Pancreas (tissue), 10 donors: ENCODE data around the gene CSNK1G1. TPM values are rescaled to one million over a fixed set of nuclear protein-coding genes. Genes with fewer than 3 reads are reported as not detected.

ENCODE experiments used
- ATAC-seq, 4 donors: fragments of 200-7000 bp; cut with Tn5 transposase; one replicate each; pipeline versions ENCODE4 v1.8.0 to v1.9.1; 2020; ENCODE audit warnings: mild to moderate bottlenecking in 4 of 4, moderate library complexity in 4 of 4
- DNase-seq, 6 donors: peaks; one replicate each; pipeline ENCODE4 v3.0.0-alpha.2; 2020
- FAIRE-seq: peaks from 2 replicates; lab custom pipeline; 2012; peaks lifted over from hg19 to GRCh38; lab: Jason Lieb, UNC
- H3K27ac ChIP-seq, 4 donors: fragments of 200-600 bp; sonication (generic); 1 replicate in 3 of 4; 2 replicates in 1 of 4; pipeline versions ENCODE4 v1.5.0 to v1.8.0; 2020
- H3K27me3 ChIP-seq, 4 donors: fragments of 200-600 bp; one replicate each; pipeline ENCODE4 v1.8.0; 2021
- H3K36me3 ChIP-seq, 3 donors: fragments of 200-600 bp; sonication (generic) in 1 of 3; one replicate each; pipeline versions ENCODE4 v1.5.0 to v1.8.0; 2020 to 2021
- H3K4me1 ChIP-seq, 3 donors: fragments of 200-600 bp; one replicate each; pipeline ENCODE4 v1.8.0; 2021
- H3K4me3 ChIP-seq, 4 donors: fragments of 200-600 bp; sonication (generic) in 2 of 4; one replicate each; pipeline versions ENCODE4 v1.5.0 to v1.8.0; 2020 to 2021
- H3K9me3 ChIP-seq, 4 donors: fragments of 200-600 bp; one replicate each; pipeline ENCODE4 v1.8.0; 2021
- WGBS, 2 donors: extraction: QIAGEN DNeasy Blood & Tissue Kit; methylation state at CpG; one replicate each; pipeline ENCODE4 v1.1.7; 2013; 5-methylcytosine and 5-hydroxymethylcytosine counted together
- intact Hi-C, 3 donors: fragments of 100-400 bp; cut with DNase I; formaldehyde crosslinking; loops; one replicate each; pipeline versions ENCODE4 v1.11.1 to v1.14.2; 2022
- polyA plus RNA-seq, 2 donors: library from polyadenylated mRNA; stranded (reverse); fragments of 200-250 nt; gene quantifications; one replicate each; pipeline ENCODE4 v1.2.3, GENCODE V29; 2013
- total RNA-seq, 6 donors: library from RNA; stranded (reverse); fragmentation: NEBNext Ultra II Directional in 4 of 6; extraction: Animal tissue kit (Norgen Biotek cat#: 25700) in 4 of 6; gene quantifications; one replicate each; pipeline versions ENCODE4 v1.2.1 to v1.2.4, GENCODE V29; 2021 to 2023
- TF ChIP-seq, protein P1 (sequence below), 4 donors: fragments of 200-600 bp; sonication (generic) in 3 of 4; IDR thresholded peaks; one replicate each; pipeline versions ENCODE4 v1.5.0 to v1.8.0; 2021; ENCODE audit warnings: antibody characterized with exemption in 4 of 4
- donor health status: healthy with polysubstance abuse.
- donor health status: DM: no; HTN: no; CAD: no; lungs with moderate emphysema.
- donor health status: DM: no; HTN: no; CAD: no.
- donor health status: control.
- donor health status: control.
- donor health status: Bipolar disorder and iron deficiency.
- donor health status: DM: yes; HTN: yes; CAD: no.
- donor health status: DM: no; HTN: no; CAD: no.
- donor health status: DM: no; HTN: no; CAD: no.
- donor health status: DM: yes; HTN: yes; CAD: no.

Gene CSNK1G1
- total and polyA plus RNA-seq, 8 donors: 2.4 to 12.1 (median 7.0) TPM

DNA sequence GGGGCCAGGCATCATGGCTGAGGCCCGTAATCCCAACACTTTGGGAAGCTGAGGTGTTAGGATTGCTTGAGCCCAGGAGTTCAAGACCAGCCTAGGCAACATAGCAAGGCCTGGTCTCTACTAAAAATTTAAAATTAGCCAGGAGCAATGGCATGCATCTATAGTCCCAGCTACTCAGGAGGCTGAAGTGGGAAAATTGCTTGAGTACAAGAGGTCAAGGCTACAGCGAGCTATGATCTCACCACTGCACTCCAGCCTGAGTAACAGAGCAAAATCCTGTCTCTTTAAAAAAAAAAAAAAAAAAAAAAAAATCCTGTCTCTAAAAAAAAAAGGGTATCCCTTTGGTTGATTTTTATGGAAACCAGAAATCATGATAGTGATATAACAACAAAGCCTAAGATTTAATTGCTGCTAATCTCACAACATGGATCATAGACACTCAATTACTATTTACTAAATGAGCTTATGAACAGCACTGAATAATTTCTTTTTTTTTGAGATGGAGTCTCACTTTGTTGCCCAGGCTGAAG is 13.2 kb upstream of the CSNK1G1 start:
- FAIRE-seq: no peak
- Histone ChIP-seq H3K4me3 (no peak overlapping the region), H3K36me3 (no peaks in the 10 kb centered on the region), H3K4me1 (no peaks in the 10 kb centered on the region), H3K27me3 (no peaks in the 10 kb centered on the region), H3K9me3 (no peaks in the 10 kb centered on the region), H3K27ac (no peak overlapping the region)
- intact Hi-C loops: no loop called here
- TF ChIP-seq, protein P1, sequence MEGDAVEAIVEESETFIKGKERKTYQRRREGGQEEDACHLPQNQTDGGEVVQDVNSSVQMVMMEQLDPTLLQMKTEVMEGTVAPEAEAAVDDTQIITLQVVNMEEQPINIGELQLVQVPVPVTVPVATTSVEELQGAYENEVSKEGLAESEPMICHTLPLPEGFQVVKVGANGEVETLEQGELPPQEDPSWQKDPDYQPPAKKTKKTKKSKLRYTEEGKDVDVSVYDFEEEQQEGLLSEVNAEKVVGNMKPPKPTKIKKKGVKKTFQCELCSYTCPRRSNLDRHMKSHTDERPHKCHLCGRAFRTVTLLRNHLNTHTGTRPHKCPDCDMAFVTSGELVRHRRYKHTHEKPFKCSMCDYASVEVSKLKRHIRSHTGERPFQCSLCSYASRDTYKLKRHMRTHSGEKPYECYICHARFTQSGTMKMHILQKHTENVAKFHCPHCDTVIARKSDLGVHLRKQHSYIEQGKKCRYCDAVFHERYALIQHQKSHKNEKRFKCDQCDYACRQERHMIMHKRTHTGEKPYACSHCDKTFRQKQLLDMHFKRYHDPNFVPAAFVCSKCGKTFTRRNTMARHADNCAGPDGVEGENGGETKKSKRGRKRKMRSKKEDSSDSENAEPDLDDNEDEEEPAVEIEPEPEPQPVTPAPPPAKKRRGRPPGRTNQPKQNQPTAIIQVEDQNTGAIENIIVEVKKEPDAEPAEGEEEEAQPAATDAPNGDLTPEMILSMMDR (IDR thresholded peaks at IDR 0.05): no peak
- DNase-seq: no peak
- WGBS, 2 donors: 79 to 83% methylated on average over 2 of the region's 2 CpGs
- ATAC-seq: no peak

DNA sequence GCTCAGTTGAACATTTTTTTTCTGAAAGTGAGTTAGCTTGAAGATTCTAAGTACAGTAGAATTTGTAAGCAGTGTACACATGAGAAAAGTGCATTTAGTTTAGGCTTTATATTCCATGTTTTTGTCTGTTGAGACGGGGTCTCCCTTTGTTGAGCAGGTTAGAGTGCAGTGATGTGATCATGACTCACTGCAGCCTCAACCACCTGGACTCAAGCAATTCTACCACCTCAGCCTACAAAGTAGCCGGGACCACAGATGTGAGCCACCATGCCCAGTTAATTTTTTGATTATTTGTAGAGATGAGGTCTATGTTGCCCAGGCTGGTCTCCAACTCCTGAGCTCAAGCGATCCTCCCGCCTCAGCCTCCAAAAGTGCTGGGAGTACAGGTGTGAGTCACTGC is 5.3 kb upstream of the CSNK1G1 start:
- H3K4me1 ChIP-seq: no peaks in the 10 kb centered on the region
- intact Hi-C loops: no loop called here
- H3K27me3 ChIP-seq: no peaks in the 10 kb centered on the region
- H3K9me3 ChIP-seq: no peaks in the 10 kb centered on the region
- H3K36me3 ChIP-seq: no peaks in the 10 kb centered on the region
- TF ChIP-seq, protein P1 (IDR thresholded peaks at IDR 0.05): no peak
- 94 to 98% methylated on average over 4 of the region's 4 CpGs for WGBS, 2 donors
- ATAC-seq: no peak
- H3K4me3 ChIP-seq: no peak overlapping the region
- no peak overlapping the region for H3K27ac ChIP-seq
- no peak for DNase-seq
- FAIRE-seq: no peak

DNA sequence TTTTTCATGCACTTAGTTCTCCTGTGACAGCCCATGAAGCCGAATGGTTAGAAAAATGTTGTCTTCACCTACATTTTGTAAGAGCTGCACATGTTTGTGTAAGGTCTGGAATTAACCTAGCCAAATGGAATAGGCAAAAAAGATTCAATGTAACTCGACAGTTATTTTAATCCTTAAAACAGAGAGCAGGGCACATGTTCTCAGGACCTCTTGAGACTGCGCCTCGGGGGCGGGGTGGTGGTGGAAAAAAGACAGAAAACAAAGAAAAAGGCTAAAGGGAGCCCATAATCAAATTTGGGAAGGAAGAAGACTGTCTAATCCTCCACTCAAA is 702 bp upstream of the CSNK1G1 start:
- intact Hi-C loops: loop anchor here in 2 of 3 donors (10.0 kb wide), 2 partner anchors 142 to 152 kb away; no protein-coding TSS in a partner anchor

DNA sequence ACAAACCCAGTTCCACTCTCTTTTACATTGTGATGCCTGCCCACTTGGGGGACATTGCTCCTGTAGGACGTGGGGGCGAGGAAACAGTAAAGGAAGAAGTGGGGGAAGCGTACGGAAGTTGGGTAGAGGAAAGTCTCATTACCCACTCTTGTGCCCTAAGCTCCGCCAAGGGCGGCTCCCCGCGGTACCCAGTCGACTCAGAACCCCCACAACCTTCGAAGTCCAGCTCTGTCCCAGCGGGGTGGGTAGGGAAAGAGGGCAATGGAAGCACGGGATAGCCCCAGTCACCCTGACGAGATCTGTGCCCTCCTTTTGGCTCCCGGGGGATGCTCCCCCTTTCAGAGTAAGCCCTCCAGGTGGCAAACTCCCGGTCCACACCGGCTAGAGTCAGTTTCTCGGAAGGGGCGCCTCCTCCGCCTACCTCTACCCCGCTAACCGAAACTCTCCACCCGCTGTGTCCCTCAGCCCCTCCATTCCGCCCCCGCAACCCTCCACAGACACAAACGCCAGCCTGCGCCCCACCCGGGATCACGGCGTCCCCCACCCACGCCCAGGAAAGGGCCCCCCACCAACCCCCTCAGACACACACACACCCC is 527 bp downstream of the CSNK1G1 start:
- WGBS, 2 donors: 0% methylated on average over 30 of the region's 30 CpGs
- intact Hi-C loops: loop anchor here in 2 of 3 donors (10.0 kb wide), 2 partner anchors 141 to 151 kb away; no protein-coding TSS in a partner anchor

More for the DNA sequence above, 702 bp upstream of the CSNK1G1 start:
- ATAC-seq: no peak
- WGBS, 2 donors: 26 to 28% methylated on average over 5 of the region's 5 CpGs
- no peaks in the 10 kb centered on the region for H3K9me3 ChIP-seq
- no peak for FAIRE-seq
- no peaks in the 10 kb centered on the region for H3K36me3 ChIP-seq
- no peak for DNase-seq
- H3K27ac ChIP-seq: peak overlapping the region in 3 of 4 donors; percentile 15 to 70 (median 52)
- H3K27me3 ChIP-seq: no peaks in the 10 kb centered on the region
- TF ChIP-seq, protein P1 (IDR thresholded peaks at IDR 0.05): no peak
- H3K4me3 ChIP-seq: peak overlapping the region in 3 of 4 donors; percentile 65 to 79 (median 67)
- peaks cover 0 to 8% (median 0%) of the 10 kb centered on the region in 3 donors for H3K4me1 ChIP-seq

More for the DNA sequence above, 527 bp downstream of the CSNK1G1 start:
- peak; percentile 29 to 45 (median 34) for ATAC-seq
- FAIRE-seq: no peak
- Histone ChIP-seq H3K9me3 (no peaks in the 10 kb centered on the region), H3K27me3 (no peaks in the 10 kb centered on the region), H3K4me1 (peaks cover 0 to 12% (median 0%) of the 10 kb centered on the region in 3 donors), H3K4me3 (peak overlapping the region; percentile 65 to 79 (median 66)), H3K27ac (peak overlapping the region; percentile 15 to 70 (median 49)), H3K36me3 (no peaks in the 10 kb centered on the region)
- DNase-seq: peak in 3 of 6 donors; percentile 23 to 53 (median 40)
- TF ChIP-seq, protein P1 (IDR thresholded peaks at IDR 0.05): no peak
